ENCODE measurements around the gene TUBG2. TPM values are rescaled to one million over a fixed set of nuclear protein-coding genes. Genes with fewer than 3 reads are reported as not detected.

TUBG2 gene
- total RNA-seq, 1 experiment from 2014 or later = 21.3 TPM

- H3K27ac Mint-ChIP-seq (ENCODE audit: low read depth, unreplicated experiment) = no peak overlapping the region
- H3K4me3 Mint-ChIP-seq (ENCODE audit: unreplicated experiment) = no peak overlapping the region
- H3K36me3 Mint-ChIP-seq (ENCODE audit: insufficient read depth, unreplicated experiment) = peaks cover 7% of the 10 kb centered on the region
- H3K9me3 Mint-ChIP-seq (ENCODE audit: unreplicated experiment) = no peaks in the 10 kb centered on the region
- no TSS peak for BruUV-seq (replicated peaks)
- intact Hi-C loops (cut with micrococcal nuclease) = no loop called here
- no peak for DNase-seq (ENCODE audit: unreplicated experiment)
- TF ChIP-seq, protein P1, sequence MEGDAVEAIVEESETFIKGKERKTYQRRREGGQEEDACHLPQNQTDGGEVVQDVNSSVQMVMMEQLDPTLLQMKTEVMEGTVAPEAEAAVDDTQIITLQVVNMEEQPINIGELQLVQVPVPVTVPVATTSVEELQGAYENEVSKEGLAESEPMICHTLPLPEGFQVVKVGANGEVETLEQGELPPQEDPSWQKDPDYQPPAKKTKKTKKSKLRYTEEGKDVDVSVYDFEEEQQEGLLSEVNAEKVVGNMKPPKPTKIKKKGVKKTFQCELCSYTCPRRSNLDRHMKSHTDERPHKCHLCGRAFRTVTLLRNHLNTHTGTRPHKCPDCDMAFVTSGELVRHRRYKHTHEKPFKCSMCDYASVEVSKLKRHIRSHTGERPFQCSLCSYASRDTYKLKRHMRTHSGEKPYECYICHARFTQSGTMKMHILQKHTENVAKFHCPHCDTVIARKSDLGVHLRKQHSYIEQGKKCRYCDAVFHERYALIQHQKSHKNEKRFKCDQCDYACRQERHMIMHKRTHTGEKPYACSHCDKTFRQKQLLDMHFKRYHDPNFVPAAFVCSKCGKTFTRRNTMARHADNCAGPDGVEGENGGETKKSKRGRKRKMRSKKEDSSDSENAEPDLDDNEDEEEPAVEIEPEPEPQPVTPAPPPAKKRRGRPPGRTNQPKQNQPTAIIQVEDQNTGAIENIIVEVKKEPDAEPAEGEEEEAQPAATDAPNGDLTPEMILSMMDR (IDR thresholded peaks at IDR 0.05; ENCODE audit: unreplicated experiment) = no peak
- POLR2A ChIA-PET = interaction anchor here (1.1 to 10.9 kb wide), 6 partner anchors 11 to 102 kb away, joined by 3 to 158 read pairs (median 6); partner anchors contain the start of genes PSMC3IP, RETREG3, TUBG1 and TUBG2
- CTCF ChIA-PET = interaction anchor here (0.6 to 6.3 kb wide), 17 partner anchors 11 to 479 kb away, joined by 3 to 61 read pairs (median 3); partner anchors contain the start of genes PSMC3IP, RETREG3 and TUBG1
- H3K27me3 Mint-ChIP-seq (ENCODE audit: insufficient read depth, unreplicated experiment) = no peaks in the 10 kb centered on the region
- H3K4me1 Mint-ChIP-seq (ENCODE audit: insufficient read depth, unreplicated experiment) = peaks cover 19% of the 10 kb centered on the region
These were observed 21.3 kb downstream of the TUBG2 start for GRCh38 chr17:42680331-42680808.

DNA sequence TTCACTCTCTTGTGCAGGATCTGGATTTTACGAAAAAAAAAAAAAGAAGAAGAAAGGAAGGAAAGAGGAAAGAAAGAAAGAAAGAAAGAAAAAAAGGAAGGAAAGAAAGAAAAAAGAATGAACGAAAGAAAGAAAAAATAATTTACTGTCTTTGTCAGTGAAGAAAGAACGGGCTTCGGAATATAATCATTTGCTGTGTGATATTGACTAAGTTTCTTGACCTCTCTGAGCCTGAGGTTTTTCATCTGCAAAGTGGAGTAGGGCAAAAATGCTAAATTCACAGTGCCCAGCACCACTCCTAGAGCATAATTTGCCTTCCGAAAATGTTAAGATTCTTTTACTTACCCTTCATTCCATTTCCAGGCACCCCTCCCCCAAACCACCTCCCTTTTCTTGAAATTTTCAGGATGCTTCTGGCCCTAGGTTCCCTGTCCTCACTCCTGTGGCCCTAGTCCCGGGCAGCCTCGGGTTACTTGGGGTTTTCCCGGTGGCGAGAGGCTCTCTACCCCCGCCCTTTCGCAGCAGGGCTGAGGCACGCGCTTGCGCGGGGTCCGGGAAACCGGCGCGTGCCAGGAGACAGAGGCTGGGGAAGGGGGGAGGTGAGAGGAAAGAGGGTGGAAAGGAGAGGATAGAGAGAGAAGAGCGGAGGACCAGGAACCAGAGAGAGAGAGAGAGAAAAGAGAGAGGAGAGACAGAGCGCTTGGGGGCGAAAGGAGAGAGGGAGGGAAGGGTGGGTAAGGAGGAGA, 23.1 kb downstream of the TUBG2 start, which contains the start of gene CNTNAP1:
TSS of gene CNTNAP1 (plus strand) at position 556 of the 746 bp plus-strand sequence. CDS start 299 bp downstream, outside the sequence.
- POLR2A ChIA-PET = interaction anchor here (0.5 to 2.3 kb wide), 3 partner anchors 73 to 136 kb away, joined by 3 to 9 read pairs (median 8); partner anchors contain the start of genes PSMC3IP, RETREG3 and TUBG1
- TF ChIP-seq, protein P1 (IDR thresholded peaks at IDR 0.05; ENCODE audit: unreplicated experiment) = no peak
- H3K36me3 Mint-ChIP-seq (ENCODE audit: insufficient read depth, unreplicated experiment) = no peaks in the 10 kb centered on the region
- no peaks in the 10 kb centered on the region for H3K27me3 Mint-ChIP-seq (ENCODE audit: insufficient read depth, unreplicated experiment)
- H3K9me3 Mint-ChIP-seq (ENCODE audit: unreplicated experiment) = no peaks in the 10 kb centered on the region
- peaks cover 19% of the 10 kb centered on the region for H3K4me1 Mint-ChIP-seq (ENCODE audit: insufficient read depth, unreplicated experiment)
- no peak within 1 kb of the TSS for H3K27ac Mint-ChIP-seq (ENCODE audit: low read depth, unreplicated experiment)
- DNase-seq (ENCODE audit: unreplicated experiment) = peak; percentile 63
- CTCF ChIA-PET = interaction anchor here (0.5 to 1.9 kb wide), 3 partner anchors 63 to 121 kb away, joined by 3 to 6 read pairs (median 5); no protein-coding TSS in a partner anchor
- H3K4me3 Mint-ChIP-seq (ENCODE audit: unreplicated experiment) = peak within 1 kb of the TSS; percentile 74
- no TSS peak for BruUV-seq (replicated peaks)
- intact Hi-C loops (cut with micrococcal nuclease) = no loop called here

GRCh38 chr17:42682722-42683403, 23.8 kb downstream of the TUBG2 start:
- ChIA-PET POLR2A (interaction anchor here (0.5 to 2.3 kb wide), 7 partner anchors 11 to 135 kb away, joined by 3 to 9 read pairs (median 3); partner anchors contain the start of genes PSMC3IP, RETREG3 and TUBG1), CTCF (interaction anchor here (0.5 to 2.2 kb wide), 9 partner anchors 64 to 255 kb away, joined by 3 to 12 read pairs (median 3); partner anchors contain the start of gene PSMC3IP)
- peak; percentile 52 for DNase-seq (ENCODE audit: unreplicated experiment)
- no peaks in the 10 kb centered on the region for H3K9me3 Mint-ChIP-seq (ENCODE audit: unreplicated experiment)
- no TSS peak for BruUV-seq (replicated peaks)
- intact Hi-C loops (cut with micrococcal nuclease) = no loop called here
- peak overlapping the region; percentile 74 for H3K4me3 Mint-ChIP-seq (ENCODE audit: unreplicated experiment)
- TF ChIP-seq, protein P1 (IDR thresholded peaks at IDR 0.05; ENCODE audit: unreplicated experiment) = no peak
- H3K27me3 Mint-ChIP-seq (ENCODE audit: insufficient read depth, unreplicated experiment) = no peaks in the 10 kb centered on the region
- H3K4me1 Mint-ChIP-seq (ENCODE audit: insufficient read depth, unreplicated experiment) = peaks cover 19% of the 10 kb centered on the region
- no peaks in the 10 kb centered on the region for H3K36me3 Mint-ChIP-seq (ENCODE audit: insufficient read depth, unreplicated experiment)
- H3K27ac Mint-ChIP-seq (ENCODE audit: low read depth, unreplicated experiment) = no peak overlapping the region
